Frontal cortex (tissue), 4 donors: Measurements from ENCODE around the gene GLCCI1. TPM values are rescaled to one million over a fixed set of nuclear protein-coding genes. Genes with fewer than 3 reads are reported as not detected.

ENCODE experiments used
- DNase-seq, 2 donors: peaks; one replicate each; pipeline ENCODE4 v3.0.0; 2012; ENCODE audit warnings: low spot score in 2 of 2
- FAIRE-seq: peaks from 2 replicates; lab custom pipeline; 2012; peaks lifted over from hg19 to GRCh38; lab: Jason Lieb, UNC
- total RNA-seq: library from RNA; depleted of rRNA; stranded (reverse); fragments of >200 nt; gene quantifications from one replicate; pipeline ENCODE4 v1.2.3, GENCODE V29; 2014
- donor health status: control.
- donor health status: control.
- donor health status: control.

Gene GLCCI1
- 34.6 TPM for total RNA-seq

- peak; percentile 70 for FAIRE-seq
- DNase-seq, result peak; percentile 92 to 93
Observed at GRCh38 chr7:7968544-7969305, at the start of gene GLCCI1. GLCCI1 (plus strand) TSS chr7:7968796; CDS start chr7:7969351, 555 bp downstream.

DNA sequence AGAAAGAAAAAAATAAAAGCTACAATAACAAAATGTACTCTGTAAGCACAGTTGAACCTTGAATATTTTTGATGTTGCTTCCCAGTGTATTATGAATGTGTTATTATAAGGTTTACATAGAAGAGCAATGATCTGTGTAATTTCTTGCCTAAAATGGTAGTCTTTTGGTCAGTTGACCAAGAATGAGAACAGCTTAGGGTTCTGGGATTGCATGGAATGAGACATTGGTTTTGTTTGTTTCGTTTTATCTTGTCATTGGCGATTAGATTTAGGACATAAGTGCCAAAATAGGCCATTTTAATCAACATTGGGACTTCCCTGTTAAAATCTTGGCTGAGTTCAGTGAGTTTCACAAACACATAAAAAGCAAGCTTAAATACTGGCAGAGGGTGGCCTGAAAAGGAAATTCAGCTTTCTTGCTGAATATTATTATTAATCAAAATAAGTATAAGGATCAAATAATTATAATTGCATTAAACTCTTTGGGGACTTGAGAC, 49.1 kb upstream of the GLCCI1 start:
- DNase-seq, result no peak
- no peak for FAIRE-seq

- FAIRE-seq (no peak), DNase-seq (no peak)
Observed at GRCh38 chr7:7920056-7920455, 48.5 kb upstream of the GLCCI1 start.

- FAIRE-seq (no peak), DNase-seq (no peak)
Observed at GRCh38 chr7:7920481-7920880, 48.1 kb upstream of the GLCCI1 start.

GRCh38 chr7:7921830-7922229, 46.8 kb upstream of the GLCCI1 start:
- FAIRE-seq, result no peak

DNA sequence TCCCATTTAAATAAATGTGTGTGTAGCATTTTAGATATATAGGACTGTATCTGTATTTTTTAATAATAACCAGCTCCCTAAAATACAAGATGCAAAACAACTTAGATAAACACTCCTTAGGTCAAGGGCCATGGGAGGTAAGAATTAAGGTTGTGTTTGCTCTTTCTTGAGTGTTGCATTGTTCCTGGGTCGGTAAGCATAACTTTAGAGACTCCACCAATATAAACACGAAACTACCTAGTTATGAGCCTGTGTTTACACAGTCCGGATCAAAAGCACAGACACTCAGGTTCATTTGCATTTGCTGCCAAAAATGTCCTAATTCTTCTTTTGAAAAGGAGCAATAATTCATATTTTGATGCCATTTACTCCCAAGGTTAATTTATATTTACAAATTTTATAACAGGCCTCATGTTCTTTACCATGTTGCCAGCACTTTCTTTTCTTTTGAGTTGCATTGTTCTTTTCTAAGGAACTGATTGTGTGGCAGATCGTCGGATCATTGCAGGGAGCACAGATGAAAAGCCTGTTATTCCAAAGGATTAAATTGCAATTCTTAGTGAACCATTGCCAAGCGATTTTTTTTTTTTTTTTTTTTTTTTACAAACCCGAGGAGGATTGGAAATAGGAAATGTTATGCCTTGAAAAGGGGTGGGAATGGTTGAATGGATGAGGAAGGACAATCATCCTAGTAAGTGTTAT, 45.8 kb upstream of the GLCCI1 start:
- FAIRE-seq (no peak), DNase-seq (no peak)

More at GRCh38 chr7:7921830-7922229, 46.8 kb upstream of the GLCCI1 start:
- no peak for DNase-seq

DNA sequence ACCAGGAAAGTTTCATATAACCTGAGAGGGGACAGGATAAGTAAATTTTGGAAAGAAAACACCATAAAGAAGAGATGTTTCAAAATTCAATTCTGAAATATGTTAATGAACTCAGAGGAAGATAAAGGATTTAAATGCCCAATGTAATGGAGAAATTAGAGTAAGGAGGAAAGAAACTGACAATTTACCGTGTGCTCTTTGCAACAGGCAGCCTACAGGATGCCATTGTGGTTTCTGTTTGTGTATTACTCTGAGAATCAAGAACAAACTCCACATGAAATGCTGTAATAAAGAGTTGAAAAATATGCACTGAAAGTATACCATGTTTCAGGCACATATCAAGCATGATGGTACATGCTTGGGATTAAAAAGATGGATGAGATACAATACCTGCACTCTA, 44.8 kb upstream of the GLCCI1 start:
- no peak for FAIRE-seq

DNA sequence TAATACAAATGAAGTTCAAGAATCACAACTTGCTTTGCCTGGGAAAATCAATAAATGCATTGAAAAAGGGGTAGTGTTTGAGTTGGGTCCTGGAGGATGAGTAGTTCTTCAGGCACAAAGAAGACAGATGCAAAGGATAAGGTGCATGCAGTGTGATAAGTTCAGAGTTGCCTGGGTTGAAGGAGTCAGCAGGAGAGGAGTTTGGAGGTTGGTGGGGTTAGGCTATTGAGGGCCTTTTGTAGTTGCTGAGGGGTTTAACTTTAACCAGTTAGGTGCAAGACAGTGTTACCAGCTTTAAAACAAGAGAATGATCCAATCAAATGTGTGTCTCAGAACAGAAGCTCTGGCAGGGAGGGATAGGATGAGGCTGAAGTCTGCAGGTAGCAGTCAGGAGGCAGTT, 44.3 kb upstream of the GLCCI1 start:
- no peak for DNase-seq
- FAIRE-seq, result no peak

More for the DNA sequence above, 44.8 kb upstream of the GLCCI1 start:
- no peak for DNase-seq

- no peak for FAIRE-seq
- DNase-seq, result no peak
Observed at GRCh38 chr7:7931626-7932025, 37.0 kb upstream of the GLCCI1 start.

- DNase-seq (no peak), FAIRE-seq (no peak)
Observed at GRCh38 chr7:7932553-7932952, 36.0 kb upstream of the GLCCI1 start.

- no peak for DNase-seq
Observed at GRCh38 chr7:7933915-7934526, 34.6 kb upstream of the GLCCI1 start.

GRCh38 chr7:7934945-7935344, 33.7 kb upstream of the GLCCI1 start:
- DNase-seq (no peak), FAIRE-seq (no peak)

More at GRCh38 chr7:7933915-7934526, 34.6 kb upstream of the GLCCI1 start:
- no peak for FAIRE-seq

GRCh38 chr7:7938471-7938870, 30.1 kb upstream of the GLCCI1 start:
- DNase-seq (no peak), FAIRE-seq (no peak)

DNA sequence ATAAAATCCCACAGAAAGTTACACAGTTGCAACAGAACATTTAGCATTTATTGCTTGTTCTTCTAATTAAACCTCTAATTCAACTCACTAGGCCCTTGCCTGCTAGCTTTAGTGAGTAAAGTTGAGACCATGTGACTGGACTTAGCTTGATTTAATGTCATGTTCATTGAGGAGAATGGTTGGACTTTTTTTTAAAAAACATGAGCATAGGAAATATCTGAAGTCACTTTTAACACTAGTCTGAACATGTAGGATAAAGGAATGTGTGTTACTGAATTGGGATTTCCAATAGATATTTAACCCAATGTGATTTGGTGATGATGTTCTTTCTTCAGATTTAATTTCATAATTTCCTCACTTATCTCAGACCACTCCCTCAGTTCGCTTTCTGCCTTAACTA, 24.6 kb upstream of the GLCCI1 start:
- DNase-seq (no peak), FAIRE-seq (no peak)

GRCh38 chr7:7944619-7945282, 23.8 kb upstream of the GLCCI1 start:
- no peak for FAIRE-seq
- no peak for DNase-seq

- DNase-seq (no peak), FAIRE-seq (no peak)
Observed at GRCh38 chr7:7946486-7946885, 22.1 kb upstream of the GLCCI1 start.

DNA sequence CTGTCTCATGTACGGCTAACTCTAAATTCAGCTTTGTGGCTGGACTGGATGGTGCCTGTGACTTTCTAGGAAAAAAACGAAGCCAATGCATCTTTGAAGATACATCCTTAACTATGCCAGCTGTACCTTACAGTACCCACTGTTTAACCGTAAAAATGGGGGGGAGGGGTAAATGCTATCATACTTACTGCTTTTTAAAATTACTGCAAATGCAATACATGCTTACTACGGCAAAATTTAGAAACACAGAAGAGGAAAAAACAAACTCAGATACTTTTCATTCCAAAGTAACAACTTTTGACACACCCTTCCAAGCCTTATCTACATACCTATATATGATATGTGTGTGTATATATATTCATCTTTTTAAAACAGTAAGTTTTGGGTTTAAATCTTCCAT, 20.4 kb upstream of the GLCCI1 start:
- no peak for DNase-seq
- no peak for FAIRE-seq

GRCh38 chr7:7953806-7954205, 14.8 kb upstream of the GLCCI1 start:
- DNase-seq, result no peak
- no peak for FAIRE-seq

DNA sequence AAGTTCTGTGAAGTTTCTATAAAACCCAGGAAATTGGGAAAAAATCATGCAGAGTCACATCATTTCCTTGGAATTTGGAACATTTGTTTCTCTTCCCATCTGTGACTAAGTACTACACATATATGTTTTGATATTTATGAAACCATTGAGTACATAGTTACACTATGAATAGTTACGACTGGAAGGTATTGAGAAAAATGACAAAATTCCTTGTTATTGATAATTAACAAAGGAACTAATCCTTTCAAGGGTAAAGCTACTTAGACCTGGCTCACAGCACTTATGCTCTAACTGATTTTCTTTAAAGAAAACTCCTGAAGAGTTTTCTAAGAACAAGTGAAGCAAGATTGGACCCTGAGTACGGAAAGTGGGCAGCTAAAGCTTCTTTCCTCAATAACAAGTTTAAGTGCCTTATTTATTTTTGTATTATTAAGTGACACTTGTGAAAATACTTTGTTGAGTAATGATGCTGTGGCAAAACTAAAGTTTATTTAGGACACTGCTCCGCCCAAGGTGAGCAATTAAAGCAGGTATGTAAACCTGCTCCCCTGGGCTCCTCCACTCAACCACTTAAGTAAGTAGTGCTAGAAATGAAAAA, 12.0 kb upstream of the GLCCI1 start:
- DNase-seq (no peak), FAIRE-seq (no peak)

DNA sequence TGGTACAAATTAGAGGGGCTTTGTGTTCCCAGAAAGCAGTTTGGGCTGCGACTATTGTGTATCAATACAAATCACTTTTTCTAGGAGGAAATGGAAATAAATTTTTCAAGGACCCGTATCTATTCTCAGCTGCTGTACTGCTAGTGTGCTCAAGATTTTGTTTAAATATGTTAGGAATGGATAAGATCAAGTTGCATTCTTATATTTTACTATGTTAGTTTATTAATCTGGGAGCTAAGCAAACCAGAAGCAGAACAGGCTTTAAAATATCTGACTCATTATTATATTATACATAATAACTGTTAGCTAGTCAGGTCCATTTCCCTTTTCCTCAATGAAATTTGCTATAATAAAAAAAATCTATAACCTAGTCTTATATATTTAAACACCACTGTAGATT, 11.1 kb upstream of the GLCCI1 start:
- FAIRE-seq, result no peak
- no peak for DNase-seq
